ENCODE data around the gene LMBR1.

The LMBR1 gene

DNA sequence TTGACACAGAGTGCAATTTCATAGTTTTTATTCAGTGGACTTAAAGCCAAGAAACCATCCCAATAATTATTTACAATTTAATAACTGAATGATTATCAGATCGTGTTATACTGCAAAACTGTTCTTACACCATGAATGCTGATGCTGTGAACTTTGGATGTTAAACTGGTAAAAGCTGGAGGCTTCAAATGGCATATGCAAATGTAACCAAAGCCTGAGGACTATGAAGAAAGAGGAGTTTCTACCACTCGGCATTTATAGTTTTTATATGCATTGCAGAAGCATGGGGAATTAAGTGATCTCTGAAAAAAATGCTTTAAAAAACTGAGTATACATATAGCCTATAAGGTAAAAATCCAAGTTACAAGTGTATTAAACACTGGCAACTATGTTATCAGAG is 210.1 kb downstream of the LMBR1 start:
- no peak for DNase-seq

DNA sequence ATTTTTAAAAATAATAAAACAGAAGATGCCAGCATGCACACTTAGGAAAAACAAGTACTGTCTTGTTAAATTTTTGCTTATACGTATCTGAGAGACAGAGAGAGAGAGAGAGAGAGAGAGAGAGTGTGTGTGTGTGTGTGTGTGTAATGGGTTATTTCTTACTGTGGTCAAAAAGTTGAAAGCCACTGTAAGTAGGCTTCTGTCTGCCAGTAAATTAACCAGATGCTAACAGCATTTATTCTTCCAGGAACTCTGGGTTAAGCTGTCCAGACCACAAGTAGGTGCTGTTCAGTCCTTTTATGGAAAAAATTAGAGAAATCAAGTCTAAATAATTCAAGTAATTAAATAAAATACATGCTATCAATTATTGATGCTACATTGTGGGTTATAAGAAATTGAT is 212.7 kb downstream of the LMBR1 start:
- no peak for DNase-seq

DNA sequence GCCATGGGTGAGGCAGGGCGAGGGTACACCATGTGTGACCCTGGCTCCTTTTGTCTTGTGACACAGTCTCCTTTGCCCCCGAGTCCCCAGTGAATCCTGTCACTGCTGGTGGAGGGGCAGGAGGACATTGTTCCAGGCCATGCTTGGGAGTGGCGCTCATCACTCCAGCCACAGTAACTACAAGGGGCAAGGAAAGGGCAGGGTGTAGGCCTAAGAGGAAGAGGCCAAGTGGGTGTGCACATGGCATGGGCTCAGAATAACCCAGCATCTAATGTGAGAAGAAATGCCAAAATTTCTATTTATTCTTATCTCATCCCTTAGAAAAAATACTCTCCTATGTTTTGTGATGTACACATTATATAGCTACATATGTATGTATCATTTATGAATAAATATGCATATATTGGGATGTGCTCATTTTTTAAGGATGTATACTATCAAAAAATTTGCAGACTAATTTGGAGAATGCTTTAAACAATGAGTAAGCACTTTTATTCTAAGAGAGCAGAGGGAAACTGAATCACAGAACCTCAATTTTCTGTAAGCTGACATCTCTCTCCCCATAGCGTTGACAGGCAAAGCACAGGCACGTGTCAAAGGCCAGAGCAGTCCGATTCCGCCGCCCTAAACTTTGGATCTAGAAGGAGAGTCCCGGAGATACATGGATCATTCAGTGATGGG is 215.5 kb downstream of the LMBR1 start:
- DNase-seq = no peak

DNA sequence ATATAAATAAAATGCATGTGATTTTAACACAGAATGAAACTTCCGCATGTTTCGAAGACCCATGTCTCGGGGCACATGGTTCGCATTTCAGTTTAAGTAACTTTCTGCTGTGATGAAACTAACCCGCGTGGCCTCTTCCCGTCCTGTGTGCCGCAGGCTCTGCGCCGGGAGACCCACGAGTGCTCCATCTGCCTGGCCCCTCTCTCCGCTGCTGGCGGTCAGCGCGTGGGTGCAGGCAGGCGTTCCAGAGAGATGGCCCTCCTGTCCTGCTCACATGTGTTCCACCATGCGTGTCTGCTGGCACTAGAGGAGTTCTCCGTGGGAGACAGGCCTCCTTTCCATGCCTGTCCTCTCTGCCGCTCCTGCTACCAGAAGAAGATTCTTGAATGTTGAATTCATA is 216.7 kb downstream of the LMBR1 start:
- DNase-seq = no peak

DNA sequence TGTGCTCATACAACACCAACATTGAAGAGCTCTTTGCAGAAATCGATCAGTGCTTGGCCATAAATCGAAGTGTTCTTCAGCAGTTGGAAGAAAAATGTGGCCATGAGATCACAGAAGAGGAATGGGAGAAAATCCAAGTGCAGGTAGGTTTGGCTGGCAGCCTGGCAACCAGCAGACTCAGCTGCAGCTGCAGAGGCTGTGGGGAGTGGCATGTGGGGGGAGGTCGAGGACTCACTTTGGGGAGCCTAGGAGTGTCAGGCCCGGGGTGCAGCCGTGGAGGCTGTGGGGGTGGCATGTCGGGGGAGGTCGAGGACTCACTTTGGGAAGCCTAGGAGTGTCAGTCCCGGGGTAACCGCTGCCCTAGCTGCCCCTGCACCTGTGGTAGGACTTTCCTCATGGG is 217.3 kb downstream of the LMBR1 start:
- DNase-seq = no peak

DNA sequence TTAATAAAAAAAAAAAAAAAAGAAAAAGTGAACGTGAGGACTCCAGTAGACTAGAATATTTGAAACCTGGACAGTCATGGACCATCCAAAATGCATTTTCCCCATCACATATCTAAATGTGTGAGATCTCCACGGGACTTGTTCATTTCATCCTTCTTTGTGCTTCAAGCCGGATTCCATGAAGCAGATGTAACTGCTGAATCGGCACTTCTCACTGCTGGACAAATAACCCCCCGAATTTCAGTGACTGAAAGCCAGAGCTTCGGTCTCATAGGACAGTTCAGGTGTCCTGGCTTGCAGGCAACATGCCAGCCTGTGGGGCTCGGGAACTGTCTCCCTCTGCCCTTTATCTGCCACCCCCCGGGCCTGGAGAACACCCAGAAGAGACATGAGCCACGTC is 219.1 kb downstream of the LMBR1 start:
- no peak for DNase-seq

DNA sequence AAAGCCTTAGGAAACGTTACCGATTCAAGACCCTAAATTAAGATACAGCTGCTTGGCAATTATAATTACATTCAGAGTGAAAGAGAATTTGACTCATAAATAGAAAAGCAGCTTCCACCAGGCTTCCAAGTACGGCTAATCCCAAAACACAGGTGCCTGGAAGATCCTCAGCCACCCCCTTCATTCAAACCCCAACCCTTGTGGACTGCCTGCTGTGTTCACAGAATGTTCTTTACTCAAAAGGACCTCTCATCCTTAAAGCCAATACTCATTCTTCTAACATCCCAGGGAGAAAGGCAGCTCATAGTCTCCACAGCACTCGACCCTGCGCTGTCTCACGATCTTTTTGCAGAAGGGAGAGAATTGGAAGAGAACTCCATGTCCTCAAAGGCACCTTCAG is 219.5 kb downstream of the LMBR1 start:
- DNase-seq = no peak

DNA sequence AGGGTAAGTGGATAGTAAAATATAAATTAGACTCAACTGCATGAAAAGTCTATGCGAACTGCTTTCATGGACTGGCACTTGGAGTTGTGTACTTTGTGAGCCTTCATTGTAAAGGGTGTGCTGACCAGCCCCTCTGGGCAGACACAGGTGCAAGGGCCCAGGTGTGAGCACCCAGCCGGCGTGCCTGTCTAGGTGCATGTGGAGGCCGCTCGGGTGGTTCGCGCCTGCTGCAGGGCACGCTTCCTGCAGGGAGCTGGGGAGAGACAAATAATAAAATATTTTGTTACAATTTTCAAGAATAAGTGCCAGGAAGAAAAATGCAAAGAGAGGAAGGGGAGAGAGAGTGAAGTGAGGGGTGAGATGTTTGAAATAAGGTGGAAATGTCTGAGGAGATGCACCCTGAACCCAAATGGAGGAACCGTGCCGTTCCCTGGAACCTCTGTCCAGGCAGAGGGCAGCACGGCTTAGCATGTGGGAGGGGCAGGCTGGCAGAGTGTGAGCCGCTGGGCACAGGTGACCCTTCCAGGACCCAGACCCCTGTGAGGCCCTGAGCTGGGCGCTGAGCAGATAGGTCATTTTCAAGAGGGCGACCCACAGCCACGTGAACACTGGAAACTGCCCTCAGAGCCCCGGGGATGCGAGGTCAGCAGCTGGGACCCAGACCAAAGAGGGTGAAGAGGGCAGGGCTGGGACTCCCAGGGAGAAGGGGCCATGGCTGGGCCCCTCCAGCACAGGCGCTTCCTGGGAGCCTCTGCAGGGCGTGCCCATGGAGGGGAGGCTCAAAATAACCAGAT is 223.8 kb downstream of the LMBR1 start:
- DNase-seq = no peak

DNA sequence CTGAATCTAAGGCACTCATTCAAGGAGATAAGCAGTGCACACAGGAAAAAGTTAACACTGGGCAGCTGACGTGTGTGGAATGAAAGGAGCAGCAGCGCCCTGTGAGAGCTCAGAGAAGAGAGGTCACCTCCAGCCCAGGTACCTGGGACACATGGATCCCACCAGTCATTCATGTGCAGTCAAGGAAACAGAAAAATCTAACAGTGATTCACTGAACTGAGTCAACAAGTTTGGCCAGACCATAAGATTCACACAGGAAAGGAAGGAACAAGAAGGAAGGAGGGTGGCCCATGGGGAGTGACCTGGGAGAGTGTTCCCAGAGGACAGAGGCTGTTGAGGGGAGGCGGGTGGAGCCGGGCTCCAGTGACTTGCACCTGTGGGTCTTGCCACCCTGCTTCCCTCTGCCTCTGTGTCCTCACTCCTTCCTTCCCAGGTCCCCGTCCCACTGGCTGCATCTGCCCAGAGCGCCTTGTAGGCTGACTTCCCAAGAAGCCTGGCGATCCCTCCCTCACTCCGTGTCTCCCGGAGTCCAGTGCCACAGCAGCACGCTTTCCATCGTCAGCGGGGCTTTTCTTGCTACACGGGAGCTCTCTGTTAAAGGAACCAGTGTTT is 224.7 kb downstream of the LMBR1 start:
- no peak for DNase-seq

DNA sequence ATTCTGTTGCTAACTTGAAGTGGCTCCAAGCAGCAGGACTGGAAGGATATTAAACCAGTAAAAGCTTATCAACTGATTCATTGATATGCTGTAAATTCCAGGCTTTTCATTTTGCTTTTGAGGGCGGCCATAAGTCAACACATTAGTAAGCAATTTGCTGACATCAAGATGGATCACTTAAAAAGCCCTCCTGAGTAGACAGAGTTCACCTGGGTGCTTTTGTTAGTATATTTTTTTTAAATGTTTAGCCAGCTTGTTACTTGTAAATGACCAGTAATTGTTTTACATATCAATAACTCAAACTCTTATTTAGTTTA is 225.9 kb downstream of the LMBR1 start:
- DNase-seq = no peak

DNA sequence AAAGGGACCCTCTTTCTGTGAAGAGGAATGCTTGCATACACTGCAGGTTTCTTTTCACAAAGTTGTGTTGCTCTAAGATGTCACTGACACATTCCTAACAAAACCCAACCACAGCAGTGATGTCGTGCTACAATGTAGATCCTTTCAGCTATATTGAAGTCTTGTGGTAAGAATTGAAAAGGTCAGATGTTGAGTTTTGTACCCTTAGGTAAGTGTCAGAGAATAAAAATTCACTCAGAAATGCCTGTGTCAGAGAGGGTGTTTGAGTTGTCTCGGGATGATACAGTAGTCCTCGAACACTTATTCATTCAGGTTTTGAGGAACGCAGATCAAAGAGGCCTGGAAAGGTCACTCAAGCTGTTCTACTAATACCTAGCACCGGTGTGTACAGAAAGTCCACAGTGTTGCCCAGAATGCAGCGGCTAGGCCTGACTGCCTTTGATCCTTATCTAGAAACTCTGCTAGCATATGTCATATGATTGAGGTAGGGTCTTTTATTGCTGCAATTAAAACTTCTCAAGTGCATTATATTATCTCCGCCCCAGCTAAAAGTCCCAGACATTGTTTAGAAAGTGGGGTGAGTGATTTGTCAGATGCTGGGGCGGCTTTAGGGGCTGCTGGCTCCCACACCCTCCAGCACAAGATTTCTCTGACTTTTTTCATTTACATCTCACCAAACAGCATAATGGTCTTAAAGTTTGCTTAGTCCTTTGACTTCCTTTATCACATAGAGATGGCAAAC is 226.4 kb downstream of the LMBR1 start:
- no peak for DNase-seq

DNA sequence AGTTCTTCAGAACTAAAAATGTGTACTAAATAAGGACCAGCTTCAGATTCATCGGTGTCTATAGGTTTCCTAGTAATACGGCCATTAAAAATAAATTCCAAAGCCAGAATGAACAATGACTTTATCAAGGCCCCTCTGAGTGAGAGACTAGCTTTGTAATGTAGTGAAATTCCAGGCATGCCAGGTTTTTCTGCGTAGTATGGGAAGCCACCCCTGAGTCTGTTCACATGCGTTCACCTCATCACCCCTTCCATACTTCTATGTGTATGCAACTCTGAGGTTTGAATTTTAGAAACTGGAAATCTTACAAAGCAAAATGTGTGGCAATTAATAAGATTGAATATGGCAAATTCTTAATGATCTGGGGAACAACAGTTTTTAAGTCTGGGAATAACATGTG is 227.9 kb downstream of the LMBR1 start:
- DNase-seq = no peak

DNA sequence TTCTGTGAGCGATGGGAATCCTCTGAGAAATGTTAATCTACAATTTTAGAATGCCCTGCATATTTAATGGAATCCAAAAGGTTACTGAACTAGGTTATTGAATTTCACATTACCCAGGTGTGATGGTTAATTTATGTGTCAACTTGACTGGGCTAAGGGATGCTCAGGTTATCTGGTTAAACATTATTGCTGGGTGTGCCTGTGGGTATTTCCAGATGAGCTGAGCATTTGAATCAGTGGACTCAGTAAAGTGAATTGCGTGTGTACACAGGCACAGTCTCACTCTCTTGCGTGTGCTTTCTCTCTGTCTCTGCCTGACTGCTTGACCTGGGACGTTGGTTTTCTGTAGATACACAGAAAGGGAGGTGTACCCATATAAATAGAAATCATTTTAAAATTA is 230.7 kb downstream of the LMBR1 start:
- no peak for DNase-seq

DNA sequence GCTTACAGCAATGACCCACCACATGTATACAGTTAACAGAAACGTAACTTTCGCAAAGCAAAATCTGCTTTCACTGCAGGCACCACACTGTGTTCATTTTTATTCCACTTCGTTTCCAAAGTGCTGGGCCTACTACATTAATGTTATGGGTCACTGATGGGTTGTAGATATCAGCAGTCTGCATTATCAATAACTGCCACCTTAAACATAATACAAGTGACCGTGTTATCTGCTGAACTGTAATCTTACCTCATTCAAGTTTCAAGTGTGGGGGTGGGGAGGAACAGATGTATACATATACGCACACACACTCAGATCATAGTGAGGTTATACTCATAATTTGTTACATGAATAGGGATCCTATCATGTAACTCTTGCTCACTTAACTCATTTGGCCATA is 231.3 kb downstream of the LMBR1 start:
- DNase-seq = no peak

DNA sequence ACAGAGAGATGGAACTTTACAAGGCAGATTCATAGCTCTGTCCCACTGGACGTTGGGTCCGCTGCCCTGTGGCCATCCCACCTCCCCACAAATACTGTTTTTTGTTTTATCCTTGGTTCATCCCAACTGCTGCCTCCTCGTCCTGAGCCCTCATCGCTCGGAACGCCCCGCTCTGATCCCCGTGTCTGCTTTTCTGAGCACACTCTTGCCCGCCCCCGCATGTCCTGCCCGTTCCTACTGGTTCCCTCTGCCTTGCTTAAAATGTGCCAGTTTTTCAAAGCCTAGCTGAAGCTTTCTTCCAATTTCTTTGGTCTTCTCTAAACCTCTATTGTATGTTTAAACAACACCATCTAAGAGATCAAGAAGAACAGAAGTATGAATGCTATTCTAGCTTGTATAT is 233.0 kb downstream of the LMBR1 start:
- DNase-seq = no peak

DNA sequence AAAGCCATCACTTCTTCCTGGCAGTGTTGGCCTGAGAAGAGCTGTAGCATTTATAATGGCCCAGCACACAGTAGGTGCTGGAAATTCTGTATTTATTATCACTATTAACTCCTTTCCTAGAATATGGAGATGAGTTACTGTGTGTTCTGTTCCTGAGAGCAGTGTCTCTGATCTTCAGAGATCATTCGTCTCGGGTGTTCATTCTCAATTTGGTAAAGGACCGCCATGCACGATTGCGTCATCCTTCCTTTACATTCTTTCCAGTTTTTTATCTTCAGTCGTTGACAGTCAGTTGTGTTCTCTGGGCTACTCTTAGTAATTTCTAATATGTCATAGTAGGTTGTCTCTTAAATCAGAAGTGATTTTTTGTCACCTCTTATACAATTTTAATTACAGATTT is 233.8 kb downstream of the LMBR1 start:
- no peak for DNase-seq

DNA sequence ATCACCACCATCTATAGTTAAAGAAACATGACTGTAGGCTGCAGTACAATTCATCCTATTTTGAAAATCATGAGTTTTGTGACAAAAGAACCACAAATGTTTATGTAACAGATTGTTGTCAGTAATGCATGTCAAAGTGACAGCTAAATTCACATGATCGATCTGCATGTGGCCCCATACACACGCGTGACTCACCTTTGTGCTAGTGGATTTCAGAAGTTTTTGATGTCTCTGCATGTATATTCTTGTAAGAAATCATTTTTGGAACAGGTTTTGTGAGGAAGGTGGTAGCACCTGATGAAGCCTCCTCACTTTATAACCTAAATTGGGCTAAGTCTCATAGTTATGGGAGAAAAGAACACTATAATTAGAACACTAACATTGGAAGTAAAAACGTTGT is 235.3 kb downstream of the LMBR1 start:
- DNase-seq = no peak

DNA sequence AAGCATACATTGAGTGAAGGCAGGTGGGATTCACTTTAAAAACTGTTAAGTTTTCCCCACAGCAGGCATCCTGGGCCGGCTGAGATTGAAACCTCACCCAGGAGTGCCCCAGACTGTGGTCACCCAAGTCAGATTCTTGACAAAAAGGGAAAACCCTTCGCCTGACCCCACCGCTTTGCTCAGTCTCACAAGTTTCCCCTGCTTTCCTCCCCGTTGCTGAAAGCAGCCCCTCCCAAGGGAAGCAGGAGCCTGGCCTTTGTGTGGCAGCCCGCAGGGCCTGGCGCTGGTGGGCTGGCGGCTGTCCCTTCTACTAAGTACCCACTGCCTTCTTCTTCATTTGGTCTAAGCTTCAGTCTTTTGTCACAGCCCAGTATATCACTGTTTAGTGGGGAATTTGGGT is 236.4 kb downstream of the LMBR1 start:
- no peak for DNase-seq

DNA sequence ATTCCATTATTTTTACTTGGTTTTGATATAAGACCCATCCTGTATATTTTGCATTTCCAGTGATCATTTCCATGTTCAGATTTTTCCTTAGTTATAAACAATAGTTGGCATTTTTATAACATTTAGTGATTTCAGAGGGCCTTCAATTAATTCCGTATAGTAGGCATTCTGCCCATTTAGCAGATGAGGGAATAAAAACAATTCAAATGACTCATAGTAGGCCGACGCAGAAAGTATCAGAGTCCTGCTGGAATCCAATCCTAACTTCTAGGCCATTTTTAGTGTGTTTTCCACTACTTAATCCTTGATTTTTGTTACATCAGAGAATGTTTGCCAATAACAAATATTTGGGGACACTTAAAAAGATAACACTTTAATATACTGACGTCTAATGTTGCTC is 237.0 kb downstream of the LMBR1 start:
- DNase-seq = no peak

DNA sequence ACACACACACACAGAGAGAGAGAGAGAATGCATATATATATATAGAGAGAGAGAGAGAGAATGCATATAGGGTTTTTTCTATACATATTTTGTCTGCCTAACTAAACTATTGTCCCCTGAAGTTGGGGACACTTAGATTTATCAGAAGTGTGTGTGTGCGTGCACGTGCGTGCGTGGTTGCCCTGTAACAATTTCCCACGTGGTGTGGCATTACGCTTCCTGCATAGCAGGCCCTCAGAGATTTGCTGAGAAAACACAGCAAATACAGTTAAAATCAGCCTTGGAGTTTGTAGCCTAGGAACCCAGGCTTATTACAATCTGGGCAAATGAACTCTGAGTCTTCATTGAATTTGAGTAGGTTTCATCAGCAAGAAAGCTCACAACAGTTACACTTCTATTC is 237.7 kb downstream of the LMBR1 start:
- no peak for DNase-seq

DNA sequence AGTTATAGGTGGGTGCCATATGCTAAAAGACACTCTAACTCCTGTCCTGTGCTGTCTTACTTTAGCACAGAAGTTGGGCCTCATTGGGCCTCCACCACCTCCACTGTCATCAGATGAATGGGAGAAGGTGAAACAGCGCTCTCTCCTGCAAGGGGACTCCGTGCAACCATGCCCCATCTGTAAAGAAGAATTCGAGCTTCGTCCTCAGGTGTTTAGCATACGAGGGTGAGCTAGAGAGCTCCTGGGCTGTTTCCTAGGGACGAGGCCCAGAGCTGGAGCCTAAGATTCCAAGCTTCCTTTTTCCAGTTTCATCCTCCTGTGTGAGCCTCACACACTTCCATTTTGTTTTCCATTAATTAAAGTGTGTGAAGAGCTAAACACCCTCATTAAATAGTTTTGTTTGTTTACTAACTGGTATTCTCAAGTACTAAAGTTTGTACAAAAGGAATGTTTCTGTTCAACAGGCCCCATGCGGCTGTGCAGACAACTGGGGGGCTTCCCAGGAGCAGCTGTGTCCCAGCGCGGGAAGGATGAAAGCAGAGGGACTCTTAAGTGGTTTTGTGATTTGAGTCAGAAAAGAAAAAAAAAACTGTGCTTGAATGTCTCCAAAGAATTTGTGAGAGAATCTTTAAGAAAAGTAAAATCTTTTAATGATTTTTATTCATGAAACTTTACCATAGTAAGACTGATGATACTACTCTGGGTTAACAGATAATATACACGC is 238.3 kb downstream of the LMBR1 start:
- DNase-seq = no peak

DNA sequence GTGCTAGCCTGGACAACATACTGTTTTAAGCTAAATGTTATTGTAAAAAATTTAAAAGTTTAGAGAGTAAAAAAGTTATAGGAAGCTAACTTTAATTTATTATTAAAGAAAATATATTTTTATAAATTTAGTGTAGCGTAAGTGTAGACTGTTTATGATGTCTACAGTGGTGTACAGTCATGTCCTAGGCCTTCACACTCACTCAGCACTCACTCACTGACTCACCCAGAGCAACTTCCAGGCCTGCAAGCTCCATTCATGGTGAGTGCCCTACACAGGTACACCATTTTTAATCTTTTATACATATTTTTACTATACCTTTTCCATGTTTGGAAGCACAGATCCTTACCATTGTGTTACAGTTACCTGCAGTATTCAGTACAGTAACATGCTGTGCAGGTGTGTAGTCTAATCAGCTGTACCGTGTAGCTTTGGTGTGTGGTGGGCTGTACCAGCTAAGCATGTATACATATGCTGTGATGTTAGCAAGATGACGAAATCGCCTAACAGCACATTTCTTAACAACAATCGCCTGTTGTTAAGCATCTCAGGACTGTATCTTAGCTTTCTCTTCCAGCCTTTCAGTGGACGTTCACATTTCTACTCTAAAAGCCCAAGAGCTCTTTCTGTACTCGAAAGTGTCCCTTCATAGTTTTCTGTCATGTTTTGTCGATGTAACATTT is 240.0 kb downstream of the LMBR1 start:
- DNase-seq = no peak

DNA sequence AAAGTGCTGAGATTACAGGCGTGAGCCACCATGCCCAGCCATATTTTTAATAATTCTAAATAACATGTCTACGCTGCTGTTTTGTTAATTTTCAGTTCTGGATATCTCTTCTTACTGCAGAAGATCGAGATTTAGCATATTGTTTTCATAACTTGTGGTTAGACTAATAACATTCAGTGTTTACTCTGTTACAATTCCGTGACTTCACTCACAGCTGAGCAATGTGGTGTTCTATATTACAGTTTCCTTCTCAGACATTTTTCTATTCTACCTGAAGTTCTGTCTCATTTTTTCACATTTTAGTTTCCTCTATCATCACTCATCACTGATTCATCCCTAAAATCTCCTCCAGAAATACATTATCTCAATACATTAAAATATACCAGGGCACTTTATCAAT is 241.5 kb downstream of the LMBR1 start:
- no peak for DNase-seq

Data from CD4-positive, alpha-beta T cell treated with Interleukin-1 beta for 1 hour (primary cell).